Activated CD4-positive, alpha-beta T cell treated with anti-CD3 and anti-CD28 coated beads, Interleukin-2, Interleukin-6, amounts not matched to agents 100 ng/mL and 50 ng/mL, durations not matched to agents 16 hours and 8 hours (primary cell): ENCODE results near the gene ZBTB49.

ENCODE experiments used
- DNase-seq: peaks from one replicate; pipeline ENCODE4 v3.0.0-alpha.2; 2020

Gene ZBTB49

GRCh38 chr4:4358093-4358854, 68.2 kb downstream of the ZBTB49 start:
- no peak for DNase-seq

- no peak for DNase-seq
These were observed 71.8 kb downstream of the ZBTB49 start for GRCh38 chr4:4361883-4362282.

DNA sequence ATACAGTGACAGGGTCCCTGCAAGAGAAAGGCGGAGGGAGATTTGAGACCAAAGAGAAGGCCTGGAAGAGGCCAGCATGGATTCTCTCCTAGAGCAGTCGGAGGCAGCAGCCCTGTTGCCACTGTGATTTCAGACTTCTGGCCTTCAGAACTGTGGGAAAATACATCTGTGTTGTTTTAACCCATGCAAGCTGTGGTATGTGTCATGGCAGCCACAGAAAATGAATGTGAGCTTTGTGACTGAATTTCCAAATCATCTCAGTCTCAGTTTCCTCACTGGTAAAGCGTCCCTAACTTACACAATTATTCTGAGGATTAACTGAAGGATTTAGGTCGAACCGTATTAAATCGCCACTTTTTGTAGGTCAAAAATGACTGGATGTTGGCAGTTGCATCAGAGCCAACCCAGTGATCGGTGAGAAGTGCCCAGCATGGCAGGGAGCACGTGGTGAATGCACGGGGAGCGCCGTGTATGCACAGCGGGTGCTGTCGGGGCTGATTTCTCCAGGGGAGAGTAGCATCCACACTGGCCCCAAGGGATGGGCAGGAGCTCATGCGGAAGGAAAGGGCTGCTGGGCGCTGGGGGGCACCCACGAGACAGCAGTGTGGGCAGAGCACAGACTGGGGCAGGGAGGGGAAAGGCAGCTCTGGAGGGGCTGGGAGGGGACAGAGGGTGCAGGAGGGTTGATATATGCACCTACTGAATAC, 73.1 kb downstream of the ZBTB49 start:
- no peak for DNase-seq

DNA sequence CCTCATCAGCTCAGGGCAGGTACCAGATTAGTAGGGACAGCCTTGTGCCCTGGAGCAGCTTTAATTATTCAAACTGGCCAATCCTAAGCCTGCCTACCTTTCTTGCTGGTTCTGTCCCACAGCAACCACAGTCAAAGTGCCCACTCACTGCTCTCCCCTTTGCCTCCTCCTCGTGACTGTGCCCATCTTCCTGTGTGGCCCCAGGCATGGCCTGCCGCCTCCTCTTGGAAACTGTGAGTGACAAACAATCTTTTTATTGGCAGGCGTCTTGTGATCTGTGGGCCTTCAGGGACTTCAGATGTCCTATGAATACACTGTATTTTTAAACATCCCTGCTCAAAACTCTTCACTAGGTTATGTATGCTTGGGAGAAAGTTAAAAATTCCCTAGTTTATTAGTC, 74.0 kb downstream of the ZBTB49 start:
- no peak for DNase-seq

- DNase-seq = no peak
These were observed 74.6 kb downstream of the ZBTB49 start for GRCh38 chr4:4364486-4365208.

DNA sequence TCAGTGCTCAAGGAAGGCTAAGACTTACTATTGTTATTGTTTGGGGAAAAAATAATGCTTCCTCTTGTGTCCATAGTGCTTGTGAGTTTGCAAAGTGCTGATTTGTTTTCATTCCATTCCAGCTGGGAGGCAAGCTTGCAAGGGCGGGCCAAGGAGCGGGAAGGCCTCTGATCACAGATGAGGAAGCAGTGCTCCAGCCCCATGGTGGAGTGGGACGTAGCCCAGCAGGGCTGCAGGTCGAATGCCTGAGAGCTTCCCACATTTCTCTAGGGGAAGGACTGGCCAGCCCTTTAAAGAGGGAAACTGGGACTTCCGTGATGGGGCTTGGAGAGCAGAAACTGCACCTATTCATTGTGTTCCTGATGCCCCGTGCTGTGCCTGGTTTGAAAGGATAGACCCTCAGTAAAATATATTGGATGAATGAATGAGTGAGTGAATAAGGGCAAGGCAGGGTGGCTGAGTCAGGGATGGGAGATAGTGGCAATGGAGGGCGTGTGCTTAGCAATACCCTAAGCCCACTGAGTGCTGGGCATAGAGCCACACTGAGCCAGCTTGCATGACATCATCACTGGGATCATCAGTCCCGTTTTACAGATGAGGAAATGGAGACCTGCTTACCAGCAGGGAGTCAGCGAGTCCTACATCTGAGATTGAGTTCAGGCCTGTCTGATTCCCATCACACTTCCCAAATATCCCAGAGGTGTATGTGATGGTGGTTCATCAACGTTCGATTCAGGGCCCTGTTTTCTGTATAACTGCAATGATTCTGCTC, 78.9 kb downstream of the ZBTB49 start:
- DNase-seq = no peak
